GM19240 (cell line): ENCODE data around the gene ERI3.

Experiments
- DNase-seq: peaks from one replicate; pipeline ENCODE4 v3.0.0; 2011; ENCODE audit warnings: low spot score; ENCODE audit not compliant: insufficient read length

ERI3 gene

GRCh38 chr1:44283524-44284173 lies 71.4 kb downstream of the ERI3 start:
- no peak for DNase-seq

- DNase-seq = no peak
Observed at GRCh38 chr1:44282704-44283426, 72.2 kb downstream of the ERI3 start.

GRCh38 chr1:44281962-44282703 lies 72.9 kb downstream of the ERI3 start:
- no peak for DNase-seq

- no peak for DNase-seq
Observed at GRCh38 chr1:44276901-44277300, 78.2 kb downstream of the ERI3 start.

- no peak for DNase-seq
Observed at GRCh38 chr1:44275991-44276405, 79.1 kb downstream of the ERI3 start.

- no peak for DNase-seq
Observed at GRCh38 chr1:44275296-44275962, 79.6 kb downstream of the ERI3 start.

- DNase-seq = no peak
Observed at GRCh38 chr1:44273560-44274350, 81.3 kb downstream of the ERI3 start.

GRCh38 chr1:44272992-44273391 lies 82.1 kb downstream of the ERI3 start:
- DNase-seq = no peak

GRCh38 chr1:44271646-44272045 lies 83.4 kb downstream of the ERI3 start:
- no peak for DNase-seq

GRCh38 chr1:44270686-44271628 lies 84.1 kb downstream of the ERI3 start:
- no peak for DNase-seq

GRCh38 chr1:44268054-44268453 lies 87.0 kb downstream of the ERI3 start:
- no peak for DNase-seq

GRCh38 chr1:44267438-44267837 lies 87.6 kb downstream of the ERI3 start:
- DNase-seq = no peak

GRCh38 chr1:44266400-44267344 lies 88.4 kb downstream of the ERI3 start:
- no peak for DNase-seq

GRCh38 chr1:44265656-44266358 lies 89.2 kb downstream of the ERI3 start:
- no peak for DNase-seq

- DNase-seq = no peak
Observed at GRCh38 chr1:44264451-44264771, 90.6 kb downstream of the ERI3 start.

- no peak for DNase-seq
Observed at GRCh38 chr1:44263568-44264450, 91.2 kb downstream of the ERI3 start.

- no peak for DNase-seq
Observed at GRCh38 chr1:44262816-44263567, 92.1 kb downstream of the ERI3 start.
